K562 (cell line): ENCODE measurements around the gene SCAMP1. TPM values are rescaled to one million over a fixed set of nuclear protein-coding genes. Genes with fewer than 3 reads are reported as not detected.
A peak's percentile ranks its signal among the peaks of the same experiment; 100 is the strongest.

Source experiments
- CBX5 ChIP-seq: IDR thresholded peaks from 2 replicates; pipeline ENCODE4 v1.6.1; 2014; ENCODE audit warnings: low read depth, borderline replicate concordance
- FOXM1 ChIP-seq, 2 experiments: fragments of 450-650 bp in 1 of 2; sonication (generic) in 1 of 2; formaldehyde crosslinking in 1 of 2; IDR thresholded peaks; 2 replicates each; pipeline versions ENCODE4 v1.6.1 to v1.9.0; 2017 to 2022; ENCODE audit warnings: low read depth in 2 of 2, mild to moderate bottlenecking in 2 of 2, missing genetic modification reagents in 1 of 2, moderate library complexity in 1 of 2
- KLF6 ChIP-seq: fragments of 250-450 bp; sonication (Bioruptor Pico); IDR thresholded peaks from 2 replicates; pipeline ENCODE4 v1.4.0; 2020; ENCODE audit warnings: mild to moderate bottlenecking, moderate library complexity, borderline replicate concordance
- MEIS2 ChIP-seq: fragments of 450-650 bp; IDR thresholded peaks from 2 replicates; pipeline ENCODE4 v1.6.1; 2014; ENCODE audit warnings: mild to moderate bottlenecking; ENCODE audit not compliant: partially characterized antibody
- MTA3 ChIP-seq: fragments of 450-650 bp; formaldehyde crosslinking; IDR thresholded peaks from 2 replicates; pipeline ENCODE4 v1.6.1; 2017; ENCODE audit warnings: mild to moderate bottlenecking, borderline replicate concordance
- SPI1 ChIP-seq: IDR thresholded peaks from 2 replicates; pipeline ENCODE4 v1.6.1; 2011; ENCODE audit warnings: low read depth, low read length, control low read depth, borderline replicate concordance
- TAF15 ChIP-seq: fragments of 200-400 bp; formaldehyde crosslinking; IDR thresholded peaks from 2 replicates; pipeline ENCODE4 v1.6.1; 2017; ENCODE audit warnings: mild to moderate bottlenecking, low read depth, low read length, moderate library complexity
- TCF3 ChIP-seq: sonication (generic); formaldehyde crosslinking; IDR thresholded peaks from 2 replicates; pipeline ENCODE4 v1.4.0; 2020; ENCODE audit warnings: mild to moderate bottlenecking, missing genetic modification reagents
- ZNF41 ChIP-seq: fragments of 250-450 bp; sonication (Bioruptor Pico); conservative IDR thresholded peaks from 2 replicates; pipeline ENCODE4 v1.4.0; 2020; ENCODE audit warnings: mild to moderate bottlenecking
- ZNF695 ChIP-seq: fragments of 450-650 bp; formaldehyde crosslinking; IDR thresholded peaks from 2 replicates; pipeline ENCODE4 v1.4.0; 2020; ENCODE audit warnings: mild to moderate bottlenecking, moderate library complexity
- polyA plus RNA-seq, 8 experiments: library from polyadenylated mRNA; depleted of rRNA in 4 of 8; stranded (reverse) in 5 of 8; unstranded in 3 of 8; fragments of >200 nt; fragmentation: Nextera tagmentation in 2 of 8; fragmentation: Illumina TruSeq in 1 of 8; extraction: Ambion mirVana in 2 of 8; extraction: Trizol in 1 of 8; gene quantifications; 2 replicates each; pipeline versions ENCODE4 v1.2.1 to v1.2.3, GENCODE V29; 2011 to 2014; ENCODE audit warnings: inconsistent platforms in 1 of 8, missing spikeins in 1 of 8
- total RNA-seq, 7 experiments: library from RNA; depleted of rRNA in 6 of 7; stranded (reverse); fragments of >200 nt in 6 of 7; fragmentation: Illumina TruSeq in 2 of 7; extraction: Trizol in 2 of 7; gene quantifications; 2 replicates each; pipeline versions ENCODE4 v1.2.1 to v1.2.3, GENCODE V29; 2011 to 2021; ENCODE audit warnings: low replicate concordance in 1 of 7
- TF ChIP-seq, protein P1 (sequence below): sonication (generic); formaldehyde crosslinking; IDR thresholded peaks from 2 replicates; pipeline ENCODE4 v1.8.0; 2023; ENCODE audit warnings: missing genetic modification reagents, mild to moderate bottlenecking, borderline replicate concordance
- TF ChIP-seq, protein P2 (sequence below): fragments of 450-650 bp; IDR thresholded peaks from 2 replicates; pipeline ENCODE4 v1.6.1; 2017; ENCODE audit warnings: antibody characterized with exemption

Gene SCAMP1
- total and polyA plus RNA-seq, 9 of the 15 experiments (the other 6 are each of a cell fraction or from before 2014, with no cell fraction given) = 5.4 to 23.9 (median 13.8) TPM

DNA sequence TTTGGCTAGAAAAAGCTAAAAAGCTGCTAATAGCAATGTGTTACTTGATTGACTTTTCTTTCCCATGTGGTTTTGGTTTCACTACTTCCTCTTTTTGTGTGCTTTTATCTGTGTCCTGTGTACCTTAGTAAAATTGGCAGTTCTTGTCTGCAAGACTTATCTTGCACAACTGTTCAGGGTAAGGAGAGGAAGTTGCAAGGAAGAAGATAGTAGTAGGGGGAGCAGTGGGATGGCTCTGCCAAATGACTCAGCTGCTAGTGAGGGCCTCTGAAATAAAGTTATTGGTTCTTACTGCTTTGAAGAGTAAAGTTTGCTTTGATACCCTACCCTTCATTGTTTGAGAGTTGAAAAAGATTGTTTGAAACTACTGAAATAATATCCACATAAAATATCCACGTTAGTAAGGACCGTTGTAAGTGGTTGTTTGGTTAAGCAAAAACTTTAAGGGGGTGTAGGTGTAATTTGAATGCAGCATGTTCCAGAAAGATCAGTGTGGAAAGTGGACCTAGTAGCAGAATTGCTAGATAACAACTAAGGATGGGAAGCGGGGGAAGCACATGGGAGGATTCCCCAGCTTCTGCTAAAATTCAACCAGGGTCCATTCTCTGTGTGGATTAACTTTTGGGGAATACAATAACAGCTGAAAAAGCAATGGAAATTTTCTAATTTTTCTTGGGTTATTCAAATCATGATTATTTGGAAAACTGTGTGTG lies 123.5 kb downstream of the SCAMP1 start (continued):
- TF ChIP-seq, protein P1, sequence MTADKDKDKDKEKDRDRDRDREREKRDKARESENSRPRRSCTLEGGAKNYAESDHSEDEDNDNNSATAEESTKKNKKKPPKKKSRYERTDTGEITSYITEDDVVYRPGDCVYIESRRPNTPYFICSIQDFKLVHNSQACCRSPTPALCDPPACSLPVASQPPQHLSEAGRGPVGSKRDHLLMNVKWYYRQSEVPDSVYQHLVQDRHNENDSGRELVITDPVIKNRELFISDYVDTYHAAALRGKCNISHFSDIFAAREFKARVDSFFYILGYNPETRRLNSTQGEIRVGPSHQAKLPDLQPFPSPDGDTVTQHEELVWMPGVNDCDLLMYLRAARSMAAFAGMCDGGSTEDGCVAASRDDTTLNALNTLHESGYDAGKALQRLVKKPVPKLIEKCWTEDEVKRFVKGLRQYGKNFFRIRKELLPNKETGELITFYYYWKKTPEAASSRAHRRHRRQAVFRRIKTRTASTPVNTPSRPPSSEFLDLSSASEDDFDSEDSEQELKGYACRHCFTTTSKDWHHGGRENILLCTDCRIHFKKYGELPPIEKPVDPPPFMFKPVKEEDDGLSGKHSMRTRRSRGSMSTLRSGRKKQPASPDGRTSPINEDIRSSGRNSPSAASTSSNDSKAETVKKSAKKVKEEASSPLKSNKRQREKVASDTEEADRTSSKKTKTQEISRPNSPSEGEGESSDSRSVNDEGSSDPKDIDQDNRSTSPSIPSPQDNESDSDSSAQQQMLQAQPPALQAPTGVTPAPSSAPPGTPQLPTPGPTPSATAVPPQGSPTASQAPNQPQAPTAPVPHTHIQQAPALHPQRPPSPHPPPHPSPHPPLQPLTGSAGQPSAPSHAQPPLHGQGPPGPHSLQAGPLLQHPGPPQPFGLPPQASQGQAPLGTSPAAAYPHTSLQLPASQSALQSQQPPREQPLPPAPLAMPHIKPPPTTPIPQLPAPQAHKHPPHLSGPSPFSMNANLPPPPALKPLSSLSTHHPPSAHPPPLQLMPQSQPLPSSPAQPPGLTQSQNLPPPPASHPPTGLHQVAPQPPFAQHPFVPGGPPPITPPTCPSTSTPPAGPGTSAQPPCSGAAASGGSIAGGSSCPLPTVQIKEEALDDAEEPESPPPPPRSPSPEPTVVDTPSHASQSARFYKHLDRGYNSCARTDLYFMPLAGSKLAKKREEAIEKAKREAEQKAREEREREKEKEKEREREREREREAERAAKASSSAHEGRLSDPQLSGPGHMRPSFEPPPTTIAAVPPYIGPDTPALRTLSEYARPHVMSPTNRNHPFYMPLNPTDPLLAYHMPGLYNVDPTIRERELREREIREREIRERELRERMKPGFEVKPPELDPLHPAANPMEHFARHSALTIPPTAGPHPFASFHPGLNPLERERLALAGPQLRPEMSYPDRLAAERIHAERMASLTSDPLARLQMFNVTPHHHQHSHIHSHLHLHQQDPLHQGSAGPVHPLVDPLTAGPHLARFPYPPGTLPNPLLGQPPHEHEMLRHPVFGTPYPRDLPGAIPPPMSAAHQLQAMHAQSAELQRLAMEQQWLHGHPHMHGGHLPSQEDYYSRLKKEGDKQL (CRISPR knock-in tag) = no peak
- TF ChIP-seq TAF15 = no peak
- no peak for TF ChIP-seq ZNF41 (CRISPR knock-in tag)
- peak; percentile 88 for TF ChIP-seq FOXM1 (IDR thresholded peaks at IDR 0.05; ENCODE audit: low read depth)
- TF ChIP-seq FOXM1 (CRISPR knock-in tag; IDR thresholded peaks at IDR 0.05; ENCODE audit: low read depth) = no peak
- no peak for TF ChIP-seq KLF6 (CRISPR knock-in tag)
- no peak for TF ChIP-seq ZNF695 (CRISPR knock-in tag)
- TF ChIP-seq TCF3 (CRISPR knock-in tag) = peak; percentile 91
- peak; percentile 98 for TF ChIP-seq SPI1
- TF ChIP-seq CBX5 = peak; percentile 62; the same call in 1 of the 2 replicates
- peak; percentile 83 for TF ChIP-seq MEIS2
- TF ChIP-seq, protein P2, sequence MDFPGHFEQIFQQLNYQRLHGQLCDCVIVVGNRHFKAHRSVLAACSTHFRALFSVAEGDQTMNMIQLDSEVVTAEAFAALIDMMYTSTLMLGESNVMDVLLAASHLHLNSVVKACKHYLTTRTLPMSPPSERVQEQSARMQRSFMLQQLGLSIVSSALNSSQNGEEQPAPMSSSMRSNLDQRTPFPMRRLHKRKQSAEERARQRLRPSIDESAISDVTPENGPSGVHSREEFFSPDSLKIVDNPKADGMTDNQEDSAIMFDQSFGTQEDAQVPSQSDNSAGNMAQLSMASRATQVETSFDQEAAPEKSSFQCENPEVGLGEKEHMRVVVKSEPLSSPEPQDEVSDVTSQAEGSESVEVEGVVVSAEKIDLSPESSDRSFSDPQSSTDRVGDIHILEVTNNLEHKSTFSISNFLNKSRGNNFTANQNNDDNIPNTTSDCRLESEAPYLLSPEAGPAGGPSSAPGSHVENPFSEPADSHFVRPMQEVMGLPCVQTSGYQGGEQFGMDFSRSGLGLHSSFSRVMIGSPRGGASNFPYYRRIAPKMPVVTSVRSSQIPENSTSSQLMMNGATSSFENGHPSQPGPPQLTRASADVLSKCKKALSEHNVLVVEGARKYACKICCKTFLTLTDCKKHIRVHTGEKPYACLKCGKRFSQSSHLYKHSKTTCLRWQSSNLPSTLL = no peak
- peak; percentile 74; the same call in 1 of the 2 replicates for TF ChIP-seq MTA3
